GM23338 (cell line): Measurements from ENCODE around the gene NME1. TPM values are rescaled to one million over a fixed set of nuclear protein-coding genes. Genes with fewer than 3 reads are reported as not detected.

Experiments
- ATAC-seq: fragments of 200-7000 bp; cut with Tn5 transposase; 3 replicates; pipeline ENCODE4 v1.9.1; 2020
- DNase-seq: peaks from one replicate; pipeline ENCODE4 v3.0.0-alpha.2; 2015; ENCODE audit warnings: low spot score
- H2AFZ ChIP-seq: fragments of 200-600 bp; sonication (generic); 2 replicates; pipeline ENCODE4 v1.8.0; 2016; ENCODE audit warnings: antibody characterized with exemption, mild to moderate bottlenecking, moderate library complexity
- H3F3A ChIP-seq: fragments of 200-600 bp; sonication (generic); replicated peaks from 2 replicates; pipeline ENCODE4 v1.8.0; 2017; ENCODE audit warnings: antibody characterized with exemption, mixed run types, low read depth
- H3K27ac ChIP-seq: fragments of 200-600 bp; sonication (generic); 2 replicates; pipeline ENCODE4 v1.6.1; 2016; ENCODE audit warnings: low read depth
- H3K27me3 ChIP-seq: fragments of 200-600 bp; sonication (generic); 2 replicates; pipeline ENCODE4 v1.8.0; 2016; ENCODE audit warnings: mild to moderate bottlenecking, mixed run types, moderate library complexity; ENCODE audit not compliant: insufficient read depth
- H3K36me3 ChIP-seq: fragments of 200-600 bp; sonication (generic); 2 replicates; pipeline ENCODE4 v1.8.0; 2016; ENCODE audit warnings: mild to moderate bottlenecking; ENCODE audit not compliant: insufficient read depth
- H3K4me1 ChIP-seq: fragments of 200-600 bp; sonication (generic); 2 replicates; pipeline ENCODE4 v1.8.0; 2016; ENCODE audit warnings: mild to moderate bottlenecking, moderate library complexity; ENCODE audit not compliant: insufficient read depth
- H3K4me2 ChIP-seq: fragments of 200-600 bp; sonication (generic); 2 replicates; pipeline ENCODE4 v1.7.1; 2017; ENCODE audit warnings: mixed run types
- H3K4me3 ChIP-seq: fragments of 200-600 bp; sonication (generic); 2 replicates; pipeline ENCODE4 v1.6.1; 2016; ENCODE audit warnings: mixed run types
- H3K79me2 ChIP-seq: fragments of 200-600 bp; sonication (generic); replicated peaks from 2 replicates; pipeline ENCODE4 v1.8.0; 2017; ENCODE audit warnings: mild to moderate bottlenecking; ENCODE audit not compliant: insufficient read depth
- H3K9me2 ChIP-seq: fragments of 200-600 bp; sonication (generic); 2 replicates; pipeline ENCODE4 v1.8.0; 2017; ENCODE audit not compliant: insufficient read depth
- H4K20me1 ChIP-seq: fragments of 200-600 bp; sonication (generic); replicated peaks from 2 replicates; pipeline ENCODE4 v1.8.0; 2017; ENCODE audit warnings: mild to moderate bottlenecking; ENCODE audit not compliant: insufficient read depth
- H3K27ac Mint-ChIP-seq: 2 replicates; pipeline ENCODE4 v1.8.0; 2020; ENCODE audit warnings: inconsistent platforms, mild to moderate bottlenecking, moderate library complexity, mixed read lengths
- H3K27me3 Mint-ChIP-seq: 3 replicates; pipeline ENCODE4 v1.8.0; 2022; ENCODE audit warnings: low read depth, mild to moderate bottlenecking, moderate library complexity, mixed read lengths, inconsistent platforms; ENCODE audit not compliant: insufficient read depth, poor library complexity
- H3K36me3 Mint-ChIP-seq: 3 replicates; pipeline ENCODE4 v1.8.0; 2021; ENCODE audit warnings: low read depth, mild to moderate bottlenecking, inconsistent platforms, moderate library complexity, mixed read lengths
- H3K4me1 Mint-ChIP-seq: 3 replicates; pipeline ENCODE4 v1.8.0; 2020; ENCODE audit warnings: mild to moderate bottlenecking, inconsistent platforms, mixed read lengths
- H3K4me3 Mint-ChIP-seq: 3 replicates; pipeline ENCODE4 v1.8.0; 2021; ENCODE audit warnings: moderate library complexity, mild to moderate bottlenecking, inconsistent platforms, mixed read lengths
- H3K9me3 Mint-ChIP-seq: 3 replicates; pipeline ENCODE4 v1.8.0; 2020; ENCODE audit warnings: moderate library complexity, mild to moderate bottlenecking, inconsistent platforms, mixed read lengths
- ETS1 ChIP-seq: IDR thresholded peaks from 2 replicates; pipeline ENCODE4 v1.6.1; 2016; ENCODE audit warnings: antibody characterized with exemption
- EZH2phosphoT487 ChIP-seq: fragments of 200-600 bp; sonication (generic); IDR thresholded peaks from one replicate; pipeline ENCODE4 v1.8.1; 2018; ENCODE audit warnings: antibody characterized with exemption; ENCODE audit not compliant: unreplicated experiment
- NANOG ChIP-seq: IDR thresholded peaks from 2 replicates; pipeline ENCODE4 v1.6.1; 2016; ENCODE audit warnings: antibody characterized with exemption, borderline replicate concordance
- REST ChIP-seq: IDR thresholded peaks from one replicate; pipeline ENCODE4 v1.6.1; 2018; ENCODE audit warnings: antibody characterized with exemption; ENCODE audit not compliant: unreplicated experiment
- STAT1 ChIP-seq: IDR thresholded peaks from one replicate; pipeline ENCODE4 v1.6.1; 2016; ENCODE audit warnings: antibody characterized with exemption; ENCODE audit not compliant: unreplicated experiment
- ZNF114 ChIP-seq: fragments of 250-450 bp; sonication (Bioruptor Pico); IDR thresholded peaks from 2 replicates; pipeline ENCODE4 v1.5.0; 2020; ENCODE audit warnings: mild to moderate bottlenecking, moderate library complexity
- ZNF331 ChIP-seq: fragments of 250-450 bp; sonication (Bioruptor Pico); IDR thresholded peaks from 2 replicates; pipeline ENCODE4 v1.5.0; 2020; ENCODE audit warnings: low read depth, mild to moderate bottlenecking, moderate library complexity
- polyA plus RNA-seq: library from polyadenylated mRNA; unstranded; fragments of >200 nt; fragmentation: Nextera tagmentation; extraction: Ambion mirVana; gene quantifications from 2 replicates; pipeline ENCODE4 v1.2.1, GENCODE V29; 2016
- total RNA-seq: library from RNA; depleted of rRNA; stranded (reverse); fragments of >200 nt; shearing (Covaris generic); gene quantifications from 2 replicates; pipeline ENCODE4 v1.2.3, GENCODE V29; 2014

NME1 gene
- total and polyA plus RNA-seq, 2 experiments from 2014 or later, result 159 to 534 TPM

DNA sequence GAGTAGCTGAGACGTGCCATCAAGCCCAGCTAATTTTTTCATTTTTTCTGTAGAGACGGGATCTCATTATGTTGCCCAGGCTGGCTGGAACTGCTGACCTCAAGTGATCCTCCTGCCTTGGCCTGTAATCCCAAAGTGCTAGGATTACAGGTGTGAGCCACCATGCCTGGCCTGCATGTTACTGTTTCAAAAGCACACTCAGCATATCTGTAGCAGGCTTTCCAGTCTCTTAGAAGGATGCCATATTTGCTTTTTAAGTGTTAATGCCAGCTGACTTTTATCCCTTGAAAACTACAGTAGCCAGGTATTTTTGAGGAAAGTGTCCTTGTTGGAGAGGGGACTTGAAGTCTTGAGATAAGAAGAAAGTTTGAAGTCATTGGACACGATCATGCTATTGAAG lies 17.4 kb upstream of the NME1 start (continued):
- no peak for TF ChIP-seq ZNF331 (CRISPR knock-in tag)
- no peak for TF ChIP-seq ETS1
- no peak for TF ChIP-seq ZNF114 (CRISPR knock-in tag)

DNA sequence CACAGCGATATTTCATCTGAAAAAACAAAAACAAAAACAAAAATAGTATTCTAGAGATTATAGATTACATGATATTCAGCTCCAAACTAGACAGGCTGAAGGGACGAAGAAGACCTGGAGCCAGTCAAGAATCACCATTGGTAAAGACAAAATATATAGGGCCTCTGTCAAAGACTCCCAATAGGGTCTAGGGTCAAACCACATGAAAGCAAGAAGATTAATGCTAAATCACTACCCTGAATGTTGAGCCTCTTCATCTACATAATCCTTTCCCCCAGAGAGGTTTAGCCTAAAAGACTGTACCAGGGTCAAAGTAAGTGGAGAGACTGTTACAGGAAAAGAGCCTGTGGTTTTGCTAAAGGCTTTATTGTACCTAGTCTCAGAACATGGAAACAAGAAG lies 10.8 kb upstream of the NME1 start:
- Histone ChIP-seq H2AFZ (no peak overlapping the region), H3K4me1 (no peaks in the 10 kb centered on the region), H3K36me3 (no peaks in the 10 kb centered on the region), H3K79me2 (no peaks in the 10 kb centered on the region), H3K4me3 (no peak overlapping the region), H3K27ac (no peak overlapping the region), H3K4me2 (no peak overlapping the region), H3K27me3 (no peaks in the 10 kb centered on the region), H3F3A (no peaks in the 10 kb centered on the region), H4K20me1 (no peaks in the 10 kb centered on the region), H3K9me2 (no peaks in the 10 kb centered on the region)
- TF ChIP-seq NANOG (no peak), STAT1 (no peak), REST (no peak)
- H3K27me3 Mint-ChIP-seq, result peaks cover 2% of the 10 kb centered on the region
- DNase-seq (no peak), ATAC-seq (no peak)
- no peaks in the 10 kb centered on the region for H3K9me3 Mint-ChIP-seq
- no peak overlapping the region for H3K27ac Mint-ChIP-seq
- no peak overlapping the region for H3K4me3 Mint-ChIP-seq
- peaks cover 8% of the 10 kb centered on the region for H3K4me1 Mint-ChIP-seq
- H3K36me3 Mint-ChIP-seq, result no peaks in the 10 kb centered on the region

GRCh38 chr17:51144266-51145022 lies 8.9 kb upstream of the NME1 start:
- DNase-seq, result no peak
- no peaks in the 10 kb centered on the region for H3K27me3 ChIP-seq
- no peak for ATAC-seq
- no peak for TF ChIP-seq EZH2phosphoT487
- no peak for TF ChIP-seq ZNF331 (CRISPR knock-in tag)
- peaks cover 8% of the 10 kb centered on the region for H3K4me1 Mint-ChIP-seq
- no peak overlapping the region for H3K4me3 Mint-ChIP-seq
- no peaks in the 10 kb centered on the region for H3K79me2 ChIP-seq
- H3K27ac ChIP-seq, result no peak overlapping the region
- H3K36me3 Mint-ChIP-seq, result no peaks in the 10 kb centered on the region
- H3K4me1 ChIP-seq, result no peaks in the 10 kb centered on the region
- no peaks in the 10 kb centered on the region for H4K20me1 ChIP-seq
- peaks cover 2% of the 10 kb centered on the region for H3K27me3 Mint-ChIP-seq
- H2AFZ ChIP-seq, result peak overlapping the region; percentile 66; the same call in 1 of the 2 replicates
- no peaks in the 10 kb centered on the region for H3K36me3 ChIP-seq
- no peaks in the 10 kb centered on the region for H3K9me2 ChIP-seq
- no peaks in the 10 kb centered on the region for H3K9me3 Mint-ChIP-seq
- no peak overlapping the region for H3K27ac Mint-ChIP-seq
- H3K4me2 ChIP-seq, result no peak overlapping the region
- H3K4me3 ChIP-seq, result no peak overlapping the region
- H3F3A ChIP-seq, result no peaks in the 10 kb centered on the region
